ENCODE data around the gene KAT6B.

The KAT6B gene

DNA sequence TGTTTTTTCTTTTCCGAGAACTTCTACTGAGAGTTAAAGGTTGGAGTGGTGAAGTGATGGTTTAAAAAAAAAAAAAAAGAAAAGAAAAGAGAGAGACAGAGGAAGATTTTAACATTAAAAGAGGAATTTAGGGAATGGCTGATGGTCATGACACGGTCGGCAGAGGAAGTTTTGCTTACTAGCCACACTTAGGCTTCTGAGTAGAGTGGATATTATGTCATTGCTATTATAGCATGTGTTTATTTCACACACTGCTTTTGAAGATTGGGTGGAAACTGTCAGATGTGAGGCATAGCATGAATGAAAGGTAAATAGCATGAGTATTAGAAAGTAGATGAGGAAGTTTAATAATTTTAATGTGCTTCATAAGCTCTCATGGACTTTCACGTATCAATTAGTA is 2.5 kb downstream of the KAT6B start:
- no peak overlapping the region for H3K4me3 ChIP-seq (ENCODE audit: low read depth, low read length)
- TF ChIP-seq, protein P1, sequence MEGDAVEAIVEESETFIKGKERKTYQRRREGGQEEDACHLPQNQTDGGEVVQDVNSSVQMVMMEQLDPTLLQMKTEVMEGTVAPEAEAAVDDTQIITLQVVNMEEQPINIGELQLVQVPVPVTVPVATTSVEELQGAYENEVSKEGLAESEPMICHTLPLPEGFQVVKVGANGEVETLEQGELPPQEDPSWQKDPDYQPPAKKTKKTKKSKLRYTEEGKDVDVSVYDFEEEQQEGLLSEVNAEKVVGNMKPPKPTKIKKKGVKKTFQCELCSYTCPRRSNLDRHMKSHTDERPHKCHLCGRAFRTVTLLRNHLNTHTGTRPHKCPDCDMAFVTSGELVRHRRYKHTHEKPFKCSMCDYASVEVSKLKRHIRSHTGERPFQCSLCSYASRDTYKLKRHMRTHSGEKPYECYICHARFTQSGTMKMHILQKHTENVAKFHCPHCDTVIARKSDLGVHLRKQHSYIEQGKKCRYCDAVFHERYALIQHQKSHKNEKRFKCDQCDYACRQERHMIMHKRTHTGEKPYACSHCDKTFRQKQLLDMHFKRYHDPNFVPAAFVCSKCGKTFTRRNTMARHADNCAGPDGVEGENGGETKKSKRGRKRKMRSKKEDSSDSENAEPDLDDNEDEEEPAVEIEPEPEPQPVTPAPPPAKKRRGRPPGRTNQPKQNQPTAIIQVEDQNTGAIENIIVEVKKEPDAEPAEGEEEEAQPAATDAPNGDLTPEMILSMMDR (IDR thresholded peaks at IDR 0.05; ENCODE audit: low read depth, low read length, missing control alignments), result no peak
- no peak for DNase-seq (ENCODE audit: low read depth)

DNA sequence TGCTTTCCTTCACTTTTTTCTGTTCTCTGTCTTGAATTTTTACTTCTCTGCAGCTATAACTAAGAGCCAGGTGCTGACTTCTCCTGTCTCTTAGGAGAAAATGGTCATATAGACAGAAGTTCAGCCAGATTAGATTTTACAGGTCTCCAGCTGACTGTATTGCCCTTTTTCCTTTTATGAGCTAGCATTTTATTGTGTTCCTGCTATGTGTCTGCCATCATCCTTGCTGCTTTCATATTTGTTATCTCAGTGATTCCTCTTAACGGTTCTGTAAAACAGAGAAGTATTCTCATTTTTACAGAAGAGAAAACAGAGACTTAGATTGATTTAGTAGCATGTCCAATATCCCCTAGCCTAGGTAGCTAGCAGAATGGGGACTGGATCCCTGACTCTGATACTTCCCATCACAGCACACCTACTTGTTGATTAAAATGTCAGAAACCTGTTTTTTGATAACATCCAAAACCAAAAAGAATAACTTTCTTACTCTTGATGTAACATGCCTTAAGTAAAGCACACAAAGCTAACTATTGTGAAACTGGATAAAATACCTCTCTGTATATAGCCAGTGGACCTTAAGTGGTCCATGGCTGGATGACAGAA is 5.2 kb downstream of the KAT6B start:
- TF ChIP-seq, protein P1 (IDR thresholded peaks at IDR 0.05; ENCODE audit: low read depth, low read length, missing control alignments), result no peak
- DNase-seq (ENCODE audit: low read depth), result no peak
- no peak overlapping the region for H3K4me3 ChIP-seq (ENCODE audit: low read depth, low read length)

DNA sequence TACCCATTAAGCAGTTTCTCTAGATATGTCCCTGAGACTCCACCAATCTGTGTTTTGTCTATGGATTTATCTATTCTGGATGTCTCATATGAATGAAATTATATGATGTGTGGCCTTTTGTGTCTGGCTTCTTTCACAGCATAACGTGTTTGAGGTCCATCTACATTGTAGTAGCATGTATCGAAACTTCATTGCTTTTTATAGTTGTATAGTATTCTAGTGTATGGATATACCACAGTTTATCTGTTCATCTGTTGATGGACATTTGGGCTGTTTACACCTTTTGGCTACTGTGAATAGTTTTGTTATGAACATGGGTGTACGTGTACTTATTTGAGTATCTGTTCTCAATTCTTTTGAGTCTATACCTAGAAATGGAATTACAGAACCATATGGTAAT is 9.6 kb downstream of the KAT6B start:
- DNase-seq (ENCODE audit: low read depth), result no peak
- no peak overlapping the region for H3K4me3 ChIP-seq (ENCODE audit: low read depth, low read length)
- TF ChIP-seq, protein P1 (IDR thresholded peaks at IDR 0.05; ENCODE audit: low read depth, low read length, missing control alignments), result no peak

DNA sequence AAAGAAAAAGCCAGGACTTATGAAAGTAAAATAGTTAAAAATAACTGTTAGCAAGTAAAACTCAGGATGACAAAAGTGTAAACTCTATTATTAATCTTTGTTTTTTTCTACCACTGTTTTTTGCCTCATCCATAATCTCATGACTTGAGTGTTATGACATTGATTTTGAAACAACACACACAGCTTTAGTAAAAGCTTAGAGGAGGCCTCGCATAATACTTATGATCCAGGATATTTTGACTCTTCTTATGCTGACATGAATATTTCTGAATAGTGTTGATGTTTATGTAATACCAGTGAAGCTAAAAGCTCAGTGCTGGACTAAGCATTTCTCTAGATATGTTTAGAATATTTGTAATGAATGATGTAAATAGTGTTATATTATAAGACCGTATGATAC is 10.5 kb downstream of the KAT6B start:
- TF ChIP-seq, protein P1 (IDR thresholded peaks at IDR 0.05; ENCODE audit: low read depth, low read length, missing control alignments), result no peak
- no peak overlapping the region for H3K4me3 ChIP-seq (ENCODE audit: low read depth, low read length)
- DNase-seq (ENCODE audit: low read depth), result no peak

DNA sequence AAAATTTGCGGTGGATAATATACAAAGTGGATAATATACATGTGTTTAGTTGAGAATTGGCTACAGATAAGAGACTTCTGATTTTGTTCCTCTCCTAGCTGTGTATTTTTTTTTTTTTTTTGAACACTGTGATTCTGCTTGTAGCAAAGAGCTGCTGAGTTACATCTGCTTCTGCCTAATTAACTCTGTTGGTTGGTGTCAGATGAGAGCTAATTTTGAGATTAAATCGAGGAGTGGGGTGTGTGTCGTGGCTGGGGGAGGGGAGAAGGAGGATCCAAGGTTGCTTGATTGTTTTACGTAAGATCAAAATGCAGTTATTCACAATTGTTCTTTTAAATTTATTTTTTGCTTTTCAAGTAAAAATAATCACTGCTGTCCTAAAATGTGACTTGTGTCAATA is 11.3 kb downstream of the KAT6B start:
- TF ChIP-seq, protein P1 (IDR thresholded peaks at IDR 0.05; ENCODE audit: low read depth, low read length, missing control alignments), result no peak
- H3K4me3 ChIP-seq (ENCODE audit: low read depth, low read length), result no peak overlapping the region
- no peak for DNase-seq (ENCODE audit: low read depth)

DNA sequence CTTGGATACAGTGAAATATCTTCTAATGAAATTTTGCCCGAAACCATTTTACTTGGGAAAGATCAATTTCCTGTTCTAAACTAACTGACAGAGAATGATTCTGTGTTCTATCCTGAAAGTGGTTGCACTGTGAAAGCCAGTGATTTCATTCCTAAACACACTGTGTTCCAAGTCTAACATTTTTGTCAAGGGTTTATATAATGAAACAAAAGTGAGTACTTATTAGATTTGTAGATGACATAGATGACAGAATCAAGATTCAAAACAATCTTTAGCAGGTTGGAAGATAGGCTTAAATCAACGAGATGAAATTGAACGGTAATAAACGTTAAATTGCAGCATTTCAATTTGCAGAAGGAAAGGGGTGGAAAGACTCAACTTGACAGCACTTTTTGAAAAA is 13.3 kb downstream of the KAT6B start:
- TF ChIP-seq, protein P1 (IDR thresholded peaks at IDR 0.05; ENCODE audit: low read depth, low read length, missing control alignments), result no peak
- no peak overlapping the region for H3K4me3 ChIP-seq (ENCODE audit: low read depth, low read length)
- DNase-seq (ENCODE audit: low read depth), result no peak

DNA sequence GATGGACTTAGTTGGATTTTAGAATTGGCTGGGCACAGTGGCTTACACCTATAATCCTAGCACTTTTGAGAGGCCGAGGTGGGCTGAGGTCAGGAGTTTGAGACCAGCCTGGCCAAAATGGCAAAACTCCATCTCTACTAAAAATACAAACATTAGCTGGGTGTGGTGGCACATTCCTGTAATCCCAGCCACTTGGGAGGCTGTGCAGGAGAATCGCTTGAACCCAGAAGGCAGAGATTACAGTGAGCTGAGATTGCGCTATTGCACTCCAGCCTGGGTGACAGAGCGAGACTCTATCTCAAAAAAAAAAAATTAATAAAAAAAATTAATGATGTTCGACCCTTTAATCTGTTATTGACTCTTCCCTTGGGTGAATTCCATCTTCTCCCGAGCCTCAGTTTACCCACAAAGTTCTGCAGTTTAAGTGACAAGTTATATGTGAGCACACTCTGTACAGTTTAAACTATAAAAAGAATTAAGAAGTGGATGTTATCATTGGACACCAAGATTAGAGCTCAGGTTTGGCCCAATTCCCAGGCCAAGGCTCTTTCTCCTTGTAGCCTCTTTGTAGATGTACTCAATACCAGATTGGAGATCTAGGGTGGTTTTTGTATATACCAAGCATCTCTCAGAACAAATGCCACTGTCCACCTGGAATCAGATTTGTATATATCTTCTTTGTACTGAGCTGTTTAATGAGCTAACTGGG is 15.0 kb downstream of the KAT6B start:
- DNase-seq (ENCODE audit: low read depth), result no peak
- TF ChIP-seq, protein P1 (IDR thresholded peaks at IDR 0.05; ENCODE audit: low read depth, low read length, missing control alignments), result no peak
- no peak overlapping the region for H3K4me3 ChIP-seq (ENCODE audit: low read depth, low read length)

Data from GM12864 (cell line).